ENCODE data around the gene KIAA1217. TPM values are rescaled to one million over a fixed set of nuclear protein-coding genes. Genes with fewer than 3 reads are reported as not detected.
A peak's percentile ranks its signal among the peaks of the same experiment; 100 is the strongest.

The KIAA1217 gene
- total and polyA plus RNA-seq, 8 donors: 11.9 to 36.7 (median 19.8) TPM

DNA sequence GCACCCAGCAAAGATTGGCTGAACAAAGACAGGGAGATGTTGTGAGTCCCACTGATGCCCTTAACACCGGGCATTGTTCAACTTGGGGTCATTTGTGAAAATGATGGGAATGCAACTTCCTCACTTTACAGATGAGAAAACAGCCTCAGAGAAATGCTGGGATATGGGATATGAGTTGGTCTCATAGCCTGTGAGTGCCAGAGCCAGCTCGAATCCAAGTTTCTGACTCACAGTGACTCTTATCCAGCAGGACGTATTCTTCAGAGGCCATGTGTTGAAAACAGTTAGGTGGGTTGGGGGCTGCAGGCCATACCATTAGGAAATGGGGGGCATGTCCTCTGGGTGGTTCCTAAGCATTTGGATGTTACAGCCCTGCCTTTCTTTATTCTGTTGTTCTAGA is 45.2 kb downstream of the KIAA1217 start:
- TF ChIP-seq, protein P1, sequence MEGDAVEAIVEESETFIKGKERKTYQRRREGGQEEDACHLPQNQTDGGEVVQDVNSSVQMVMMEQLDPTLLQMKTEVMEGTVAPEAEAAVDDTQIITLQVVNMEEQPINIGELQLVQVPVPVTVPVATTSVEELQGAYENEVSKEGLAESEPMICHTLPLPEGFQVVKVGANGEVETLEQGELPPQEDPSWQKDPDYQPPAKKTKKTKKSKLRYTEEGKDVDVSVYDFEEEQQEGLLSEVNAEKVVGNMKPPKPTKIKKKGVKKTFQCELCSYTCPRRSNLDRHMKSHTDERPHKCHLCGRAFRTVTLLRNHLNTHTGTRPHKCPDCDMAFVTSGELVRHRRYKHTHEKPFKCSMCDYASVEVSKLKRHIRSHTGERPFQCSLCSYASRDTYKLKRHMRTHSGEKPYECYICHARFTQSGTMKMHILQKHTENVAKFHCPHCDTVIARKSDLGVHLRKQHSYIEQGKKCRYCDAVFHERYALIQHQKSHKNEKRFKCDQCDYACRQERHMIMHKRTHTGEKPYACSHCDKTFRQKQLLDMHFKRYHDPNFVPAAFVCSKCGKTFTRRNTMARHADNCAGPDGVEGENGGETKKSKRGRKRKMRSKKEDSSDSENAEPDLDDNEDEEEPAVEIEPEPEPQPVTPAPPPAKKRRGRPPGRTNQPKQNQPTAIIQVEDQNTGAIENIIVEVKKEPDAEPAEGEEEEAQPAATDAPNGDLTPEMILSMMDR (IDR thresholded peaks at IDR 0.05): no peak
- WGBS, 2 donors: 91 to 95% methylated on average over 3 of the region's 3 CpGs
- ATAC-seq: no peak
- H3K36me3 ChIP-seq: no peaks in the 10 kb centered on the region
- DNase-seq: no peak
- no peaks in the 10 kb centered on the region for H3K27me3 ChIP-seq
- H3K27ac ChIP-seq: no peak overlapping the region
- intact Hi-C loops (cut with DNase I): no loop called here
- H3K4me1 ChIP-seq: peaks cover 0 to 7% (median 0%) of the 10 kb centered on the region in 3 donors
- no peaks in the 10 kb centered on the region for H3K9me3 ChIP-seq
- no peak overlapping the region for H3K4me3 ChIP-seq
- no peak for FAIRE-seq

DNA sequence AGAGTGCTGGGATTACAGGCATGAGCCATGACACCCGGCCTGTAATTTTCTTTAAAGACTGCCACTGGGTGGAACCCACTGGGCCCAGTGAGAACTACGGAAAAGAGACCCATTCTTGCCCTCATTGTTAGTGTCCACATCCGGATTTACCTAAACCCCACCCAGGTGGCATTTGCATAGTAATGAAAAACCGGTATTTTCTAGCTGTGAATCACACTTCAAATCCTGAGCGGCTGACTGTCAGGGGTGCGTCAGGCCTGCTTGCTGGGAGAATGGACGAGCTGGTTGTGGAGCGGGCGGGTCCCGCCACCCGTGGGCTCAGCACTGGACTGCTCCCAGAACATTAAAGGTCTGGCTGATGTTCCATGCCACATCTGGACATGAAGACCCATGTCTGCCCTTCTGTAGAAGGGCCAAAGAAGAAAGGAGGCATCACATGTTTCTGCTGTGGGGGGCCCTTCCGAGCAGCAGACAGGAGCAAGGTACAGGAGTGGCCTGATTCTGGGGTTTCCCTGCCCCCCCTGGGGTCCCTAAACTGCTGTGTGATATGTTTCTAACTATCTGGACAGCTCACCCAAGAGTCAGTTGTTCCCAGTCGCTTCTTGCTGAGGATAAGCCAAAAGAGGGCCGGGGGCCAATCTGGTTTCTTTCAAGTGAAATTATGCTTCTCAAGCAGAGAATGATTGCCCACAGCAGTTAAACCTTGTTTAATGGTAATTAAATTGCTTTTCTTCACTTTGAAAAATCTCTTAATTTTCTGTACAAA is 46.4 kb downstream of the KIAA1217 start:
- no peak for FAIRE-seq
- ATAC-seq: peak in 1 of 4 donors; percentile 34
- 86 to 88% methylated on average over 14 of the region's 14 CpGs for WGBS, 2 donors

DNA sequence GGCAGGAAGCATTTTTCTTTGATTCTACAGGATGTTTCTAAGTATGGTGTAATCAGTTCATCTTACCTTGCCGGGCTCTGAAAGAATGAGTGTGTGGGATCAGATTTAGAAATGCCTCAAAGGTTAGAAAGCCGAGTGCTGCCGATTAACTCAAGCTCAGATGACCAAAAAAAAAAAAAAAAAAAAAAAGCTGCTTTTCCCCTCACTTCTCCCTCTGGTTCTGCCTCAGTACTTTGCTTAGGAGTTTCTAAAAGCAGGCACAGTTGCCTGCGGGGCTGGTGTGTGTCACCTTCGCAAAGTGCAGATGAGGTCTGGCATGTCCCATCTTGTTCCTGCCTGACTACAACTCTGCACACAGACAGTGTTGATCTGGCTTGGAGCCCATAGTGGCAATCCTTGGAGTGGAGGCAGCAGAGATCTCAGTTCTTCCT is 47.0 kb downstream of the KIAA1217 start:
- FAIRE-seq (no peak), DNase-seq (no peak), ATAC-seq (peak in 1 of 4 donors; percentile 32)
- Histone ChIP-seq H3K9me3 (no peaks in the 10 kb centered on the region), H3K36me3 (no peaks in the 10 kb centered on the region), H3K27me3 (no peaks in the 10 kb centered on the region), H3K27ac (no peak overlapping the region), H3K4me1 (peaks cover 0 to 7% (median 0%) of the 10 kb centered on the region in 3 donors), H3K4me3 (no peak overlapping the region)
- TF ChIP-seq, protein P1 (IDR thresholded peaks at IDR 0.05): no peak
- intact Hi-C loops (cut with DNase I): no loop called here
- WGBS, 2 donors: 62 to 67% methylated on average over 5 of the region's 5 CpGs

More for the DNA sequence above, 46.4 kb downstream of the KIAA1217 start:
- intact Hi-C loops (cut with DNase I): no loop called here
- Histone ChIP-seq H3K4me3 (no peak overlapping the region), H3K9me3 (no peaks in the 10 kb centered on the region), H3K27ac (no peak overlapping the region), H3K27me3 (no peaks in the 10 kb centered on the region), H3K36me3 (no peaks in the 10 kb centered on the region), H3K4me1 (peaks cover 0 to 7% (median 0%) of the 10 kb centered on the region in 3 donors)
- no peak for DNase-seq
- TF ChIP-seq, protein P1 (IDR thresholded peaks at IDR 0.05): no peak

DNA sequence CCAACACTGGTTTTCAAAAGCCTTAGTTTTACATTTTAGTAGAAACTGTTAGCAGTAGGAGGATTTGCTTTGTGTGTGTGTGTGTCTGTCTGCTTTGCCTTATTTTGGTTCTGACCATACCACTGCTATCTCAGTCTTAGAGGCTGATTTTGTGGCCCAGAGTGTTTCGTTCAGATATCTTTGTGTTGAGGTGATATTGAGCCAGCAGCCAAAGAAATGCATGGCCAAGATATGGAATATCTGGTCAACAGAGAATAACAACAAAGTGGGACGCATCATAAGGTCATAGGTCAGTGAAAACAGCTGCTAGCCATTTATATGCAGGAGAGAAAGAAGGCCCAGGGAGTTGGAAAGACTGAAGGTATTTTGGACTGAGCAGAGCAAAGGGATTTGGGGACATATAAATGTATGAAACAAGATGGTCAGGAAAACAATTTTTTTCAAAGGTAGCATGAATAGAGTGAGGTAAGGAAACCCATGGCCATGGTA is 47.7 kb downstream of the KIAA1217 start:
- intact Hi-C loops (cut with DNase I): no loop called here
- FAIRE-seq (no peak), ATAC-seq (no peak), DNase-seq (no peak)
- H3K36me3 ChIP-seq: no peaks in the 10 kb centered on the region
- H3K27me3 ChIP-seq: no peaks in the 10 kb centered on the region
- H3K4me3 ChIP-seq: no peak overlapping the region
- H3K4me1 ChIP-seq: peaks cover 0 to 3% (median 0%) of the 10 kb centered on the region in 3 donors
- WGBS, 2 donors: 44 to 52% methylated on average over 2 of the region's 2 CpGs
- no peaks in the 10 kb centered on the region for H3K9me3 ChIP-seq
- TF ChIP-seq, protein P1 (IDR thresholded peaks at IDR 0.05): no peak
- H3K27ac ChIP-seq: no peak overlapping the region

DNA sequence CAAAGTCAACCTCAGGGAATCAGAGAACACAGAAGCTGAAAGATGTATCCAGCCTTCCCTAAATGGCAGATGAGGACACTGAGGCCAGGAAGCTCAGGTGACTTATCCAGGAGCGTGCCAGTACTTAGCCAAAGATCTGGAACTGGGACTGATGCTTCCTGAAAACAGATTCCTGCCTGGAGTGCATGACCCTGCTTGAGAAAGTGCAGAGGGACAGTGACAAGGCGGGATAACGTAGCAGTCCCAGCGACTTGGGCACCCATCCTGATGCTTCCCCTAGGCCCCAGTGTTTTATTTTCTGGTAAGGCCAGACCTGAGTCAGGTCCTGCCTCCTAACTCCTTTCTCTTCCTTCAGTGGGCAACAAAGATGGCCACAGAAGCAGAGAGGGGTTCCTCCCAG is 48.6 kb downstream of the KIAA1217 start:
- Histone ChIP-seq H3K27me3 (no peaks in the 10 kb centered on the region), H3K4me1 (no peaks in the 10 kb centered on the region), H3K9me3 (no peaks in the 10 kb centered on the region), H3K36me3 (no peaks in the 10 kb centered on the region), H3K27ac (no peak overlapping the region), H3K4me3 (no peak overlapping the region)
- no peak for FAIRE-seq
- DNase-seq: no peak
- ATAC-seq: no peak
- intact Hi-C loops (cut with DNase I): no loop called here
- TF ChIP-seq, protein P1 (IDR thresholded peaks at IDR 0.05): no peak
- WGBS, 2 donors: 94 to 97% methylated on average over 4 of the region's 4 CpGs
